Measurements from ENCODE around the gene KLHL29. TPM values are rescaled to one million over a fixed set of nuclear protein-coding genes. Genes with fewer than 3 reads are reported as not detected.

The KLHL29 gene
- total RNA-seq, 1 experiment from 2014 or later, result 2.4 TPM

DNA sequence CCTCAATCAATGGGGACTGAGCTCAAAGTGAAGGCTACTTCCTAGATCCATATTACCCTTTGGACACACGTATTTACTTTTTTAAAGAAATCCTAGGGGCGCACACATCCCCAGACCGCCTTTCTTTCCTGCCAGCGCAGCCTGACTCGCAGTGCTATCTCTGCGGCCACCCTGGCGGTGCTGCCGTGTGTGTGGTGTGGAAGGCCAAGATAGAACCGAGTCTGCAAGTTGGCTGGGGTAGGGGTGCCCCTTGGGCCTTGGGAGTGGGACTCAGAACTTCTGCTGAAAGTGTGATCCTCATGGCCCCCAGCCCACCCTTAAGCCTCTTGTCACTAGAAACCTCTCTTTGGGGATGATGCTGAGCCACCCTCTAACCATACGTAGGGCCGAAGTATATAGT is 143.7 kb downstream of the KLHL29 start:
- Histone ChIP-seq H4K5ac (ENCODE audit: insufficient read length, low read depth, low read length) (no peak overlapping the region), H2AK5ac (ENCODE audit: insufficient read length, low read length) (no peak overlapping the region), H3K79me1 (ENCODE audit: insufficient read depth, low read depth, low read length, poor library complexity, severe bottlenecking) (no peaks in the 10 kb centered on the region), H3K18ac (ENCODE audit: insufficient read length, low read depth, low read length) (no peak overlapping the region), H2BK120ac (ENCODE audit: low read depth, low read length, poor library complexity, severe bottlenecking) (no peak overlapping the region), H3K27ac (ENCODE audit: insufficient read length, low read depth, low read length) (no peak overlapping the region), H3T11ph (ENCODE audit: low read length) (no peak overlapping the region), H3K9ac (ENCODE audit: extremely low read depth, insufficient read length, low read length) (no peak overlapping the region), H3K23ac (ENCODE audit: insufficient read length, low read depth, low read length) (no peak overlapping the region), H4K91ac (ENCODE audit: insufficient read length, low read depth, low read length) (no peak overlapping the region), H3K56ac (ENCODE audit: insufficient read length, low read depth, low read length) (no peak overlapping the region), H3K9me3 (ENCODE audit: control insufficient read depth, low read depth, low read length) (no peaks in the 10 kb centered on the region), H2BK5ac (ENCODE audit: insufficient read length, low read length) (no peak overlapping the region), H3K4ac (ENCODE audit: low read depth, low read length) (no peak overlapping the region), H2BK15ac (ENCODE audit: low read depth, low read length) (no peak overlapping the region), H3K14ac (ENCODE audit: insufficient read depth, low read length) (no peak overlapping the region; the same call in 1 of the 2 replicates), H3K4me1 (ENCODE audit: insufficient read depth, low read length) (peaks cover 7% of the 10 kb centered on the region), H3K79me2 (ENCODE audit: insufficient read depth, low read length) (no peaks in the 10 kb centered on the region), H4K20me1 (ENCODE audit: control insufficient read depth, insufficient read depth, insufficient read length) (no peaks in the 10 kb centered on the region), H2BK20ac (ENCODE audit: low read depth, low read length, poor library complexity, severe bottlenecking) (no peak overlapping the region), H3K4me2 (ENCODE audit: insufficient read depth, insufficient read length, low read length) (no peak overlapping the region), H4K8ac (replicated peaks; ENCODE audit: insufficient read length, low read depth, low read length) (no peak overlapping the region), H3K27me3 (ENCODE audit: insufficient read depth, low read length) (no peaks in the 10 kb centered on the region), H3K23me2 (ENCODE audit: insufficient read length, low read depth, low read length, poor library complexity, severe bottlenecking) (no peaks in the 10 kb centered on the region), H2BK12ac (ENCODE audit: insufficient read length, low read depth, low read length) (no peak overlapping the region), H2AFZ (ENCODE audit: low read length) (no peak overlapping the region)
- DNase-seq, result no peak
- Mint-ChIP-seq H3K4me3 (no peak overlapping the region), H3K4me1 (peaks cover 33 to 38% of the 10 kb centered on the region in 2 experiments), H3K27me3 (ENCODE audit: low read depth) (no peaks in the 10 kb centered on the region; the same call in 1 of the 2 replicates), H3K27ac (no peak overlapping the region), H3K9me3 (no peaks in the 10 kb centered on the region), H3K36me3 (ENCODE audit: insufficient read depth in 1 of 3, low read depth in 3 of 3) (no peaks in the 10 kb centered on the region)
- WGBS (ENCODE audit: extremely low coverage, insufficient read length, low lambda C conversion rate), result no CpG with 5 or more reads among the region's 11 CpGs
- TF ChIP-seq, protein P1, sequence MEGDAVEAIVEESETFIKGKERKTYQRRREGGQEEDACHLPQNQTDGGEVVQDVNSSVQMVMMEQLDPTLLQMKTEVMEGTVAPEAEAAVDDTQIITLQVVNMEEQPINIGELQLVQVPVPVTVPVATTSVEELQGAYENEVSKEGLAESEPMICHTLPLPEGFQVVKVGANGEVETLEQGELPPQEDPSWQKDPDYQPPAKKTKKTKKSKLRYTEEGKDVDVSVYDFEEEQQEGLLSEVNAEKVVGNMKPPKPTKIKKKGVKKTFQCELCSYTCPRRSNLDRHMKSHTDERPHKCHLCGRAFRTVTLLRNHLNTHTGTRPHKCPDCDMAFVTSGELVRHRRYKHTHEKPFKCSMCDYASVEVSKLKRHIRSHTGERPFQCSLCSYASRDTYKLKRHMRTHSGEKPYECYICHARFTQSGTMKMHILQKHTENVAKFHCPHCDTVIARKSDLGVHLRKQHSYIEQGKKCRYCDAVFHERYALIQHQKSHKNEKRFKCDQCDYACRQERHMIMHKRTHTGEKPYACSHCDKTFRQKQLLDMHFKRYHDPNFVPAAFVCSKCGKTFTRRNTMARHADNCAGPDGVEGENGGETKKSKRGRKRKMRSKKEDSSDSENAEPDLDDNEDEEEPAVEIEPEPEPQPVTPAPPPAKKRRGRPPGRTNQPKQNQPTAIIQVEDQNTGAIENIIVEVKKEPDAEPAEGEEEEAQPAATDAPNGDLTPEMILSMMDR (conservative IDR thresholded peaks at IDR 0.05), result no peak
